ENCODE results near the gene EEF1G.
A peak's percentile ranks its signal among the peaks of the same experiment; 100 is the strongest.
"Not testable (repeated sequence)": the region's sequence is repeated elsewhere in the genome, so short reads cannot be mapped to it uniquely, and the experiment has no call there.

The EEF1G gene, protein sequence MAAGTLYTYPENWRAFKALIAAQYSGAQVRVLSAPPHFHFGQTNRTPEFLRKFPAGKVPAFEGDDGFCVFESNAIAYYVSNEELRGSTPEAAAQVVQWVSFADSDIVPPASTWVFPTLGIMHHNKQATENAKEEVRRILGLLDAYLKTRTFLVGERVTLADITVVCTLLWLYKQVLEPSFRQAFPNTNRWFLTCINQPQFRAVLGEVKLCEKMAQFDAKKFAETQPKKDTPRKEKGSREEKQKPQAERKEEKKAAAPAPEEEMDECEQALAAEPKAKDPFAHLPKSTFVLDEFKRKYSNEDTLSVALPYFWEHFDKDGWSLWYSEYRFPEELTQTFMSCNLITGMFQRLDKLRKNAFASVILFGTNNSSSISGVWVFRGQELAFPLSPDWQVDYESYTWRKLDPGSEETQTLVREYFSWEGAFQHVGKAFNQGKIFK

DNA sequence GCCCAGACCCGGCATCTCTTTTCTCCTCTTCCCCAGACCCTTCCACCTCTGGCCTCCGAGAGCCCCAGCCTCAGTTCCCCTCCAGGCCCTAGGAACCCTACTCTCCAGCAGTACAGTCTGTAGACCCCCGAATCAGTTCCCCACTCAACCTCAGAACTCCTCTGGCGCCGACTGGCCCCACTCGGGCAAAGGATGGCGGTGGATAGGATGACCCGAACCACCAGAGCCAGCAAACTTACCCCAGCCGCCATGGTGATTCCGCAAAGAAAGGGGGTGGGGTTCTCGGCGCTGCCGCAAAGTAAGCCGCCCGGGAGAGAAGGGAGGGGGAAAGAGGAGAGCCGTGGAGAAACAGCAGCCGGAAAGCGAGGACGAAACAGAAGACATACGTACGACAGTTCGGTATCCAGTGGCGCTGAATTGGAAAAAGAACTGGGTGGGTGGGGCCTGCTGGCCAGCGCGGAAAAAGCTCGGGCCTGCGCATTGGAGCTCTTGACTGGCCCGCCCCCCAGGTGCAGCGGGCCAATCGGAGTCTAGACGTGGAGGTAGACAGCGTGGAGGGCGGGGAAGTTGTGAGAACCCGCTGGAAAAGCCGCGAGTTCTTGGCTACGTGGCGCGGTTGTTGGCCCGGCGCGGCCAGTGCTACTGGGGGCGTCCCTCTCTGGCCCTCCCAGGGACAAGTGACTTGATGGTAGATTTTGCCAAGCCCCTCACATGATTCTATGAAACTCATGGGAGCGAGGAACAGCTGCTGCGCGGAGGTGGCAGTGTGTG lies at the start of gene EEF1G:
Gene EEF1G, minus strand, starts transcription at position 300 of the 771 bp plus-strand sequence. Its CDS starts 49 bp downstream, at position 251.
- TF ChIP-seq, protein P1, sequence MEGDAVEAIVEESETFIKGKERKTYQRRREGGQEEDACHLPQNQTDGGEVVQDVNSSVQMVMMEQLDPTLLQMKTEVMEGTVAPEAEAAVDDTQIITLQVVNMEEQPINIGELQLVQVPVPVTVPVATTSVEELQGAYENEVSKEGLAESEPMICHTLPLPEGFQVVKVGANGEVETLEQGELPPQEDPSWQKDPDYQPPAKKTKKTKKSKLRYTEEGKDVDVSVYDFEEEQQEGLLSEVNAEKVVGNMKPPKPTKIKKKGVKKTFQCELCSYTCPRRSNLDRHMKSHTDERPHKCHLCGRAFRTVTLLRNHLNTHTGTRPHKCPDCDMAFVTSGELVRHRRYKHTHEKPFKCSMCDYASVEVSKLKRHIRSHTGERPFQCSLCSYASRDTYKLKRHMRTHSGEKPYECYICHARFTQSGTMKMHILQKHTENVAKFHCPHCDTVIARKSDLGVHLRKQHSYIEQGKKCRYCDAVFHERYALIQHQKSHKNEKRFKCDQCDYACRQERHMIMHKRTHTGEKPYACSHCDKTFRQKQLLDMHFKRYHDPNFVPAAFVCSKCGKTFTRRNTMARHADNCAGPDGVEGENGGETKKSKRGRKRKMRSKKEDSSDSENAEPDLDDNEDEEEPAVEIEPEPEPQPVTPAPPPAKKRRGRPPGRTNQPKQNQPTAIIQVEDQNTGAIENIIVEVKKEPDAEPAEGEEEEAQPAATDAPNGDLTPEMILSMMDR (IDR thresholded peaks at IDR 0.05; ENCODE audit: extremely low read depth, missing control alignments): no peak
- peak; percentile 95 for DNase-seq (ENCODE audit: low spot score)

GRCh38 chr11:62622476-62623089 lies 48.9 kb upstream of the EEF1G start:
- TF ChIP-seq, protein P1 (IDR thresholded peaks at IDR 0.05; ENCODE audit: extremely low read depth, missing control alignments): no peak
- DNase-seq (ENCODE audit: low spot score): no peak

- TF ChIP-seq, protein P1 (IDR thresholded peaks at IDR 0.05; ENCODE audit: extremely low read depth, missing control alignments): no peak
- peak; percentile 98 for DNase-seq (ENCODE audit: low spot score)
Observed at GRCh38 chr11:62621567-62622470, 48.1 kb upstream of the EEF1G start, which contains the start of gene B3GAT3. Gene B3GAT3 (minus strand): TSS chr11:62621986. CDS start chr11:62621947, 39 bp downstream.

- TF ChIP-seq, protein P1 (IDR thresholded peaks at IDR 0.05; ENCODE audit: extremely low read depth, missing control alignments): no peak
- DNase-seq (ENCODE audit: low spot score): no peak
Observed at GRCh38 chr11:62621027-62621566, 47.4 kb upstream of the EEF1G start.

DNA sequence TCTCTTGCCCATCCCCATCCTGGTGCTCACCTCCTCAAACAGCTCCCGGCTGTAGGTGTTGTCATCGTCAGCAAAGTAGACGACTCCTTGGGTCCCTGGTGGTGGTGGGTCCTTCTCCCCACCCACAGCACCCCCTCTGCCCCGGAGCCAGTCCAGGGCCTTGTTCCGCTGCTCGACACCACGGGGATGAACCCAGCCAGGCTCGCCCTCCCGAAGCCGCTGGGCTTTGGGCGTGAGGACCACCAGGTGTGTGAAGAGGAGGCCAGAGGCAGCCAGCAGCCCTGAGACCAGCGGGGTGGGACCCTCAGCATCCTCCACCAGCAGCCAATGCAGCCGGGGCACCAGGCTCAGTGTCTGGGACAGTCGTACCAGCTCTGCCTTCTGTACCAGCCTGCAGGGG lies 43.3 kb upstream of the EEF1G start:
- not testable (repeated sequence) for DNase-seq (ENCODE audit: low spot score)

- TF ChIP-seq, protein P1 (IDR thresholded peaks at IDR 0.05; ENCODE audit: extremely low read depth, missing control alignments): no peak
- no peak for DNase-seq (ENCODE audit: low spot score)
Observed at GRCh38 chr11:62615521-62615920, 41.8 kb upstream of the EEF1G start.

GRCh38 chr11:62614275-62614674 lies 40.6 kb upstream of the EEF1G start:
- TF ChIP-seq, protein P1 (IDR thresholded peaks at IDR 0.05; ENCODE audit: extremely low read depth, missing control alignments): no peak
- DNase-seq (ENCODE audit: low spot score): no peak

Data from GM20000 (cell line).